Endothelial cell of umbilical vein (primary cell): ENCODE measurements around the gene PKN2. TPM values are rescaled to one million over a fixed set of nuclear protein-coding genes. Genes with fewer than 3 reads are reported as not detected.
A peak's percentile ranks its signal among the peaks of the same experiment; 100 is the strongest.

Source experiments
- BruUV-seq: library from RNA; stranded (reverse); fragments of 400-500 nt; replicated peaks from 2 replicates; lab custom pipeline; 2021; lab: Mats Ljungman, UMichigan
- CTCF ChIA-PET: fragments of 300-600, 350-600 bp; sonication (Branson Sonifier 250); formaldehyde crosslinking; loops from one replicate; lab custom pipeline; 2021; ENCODE audit warnings: antibody characterized with exemption, inconsistent platforms; lab: Charles Lee
- POLR2A ChIA-PET: fragments of 300-600, 350-600 bp; sonication (Branson Sonifier 250); formaldehyde crosslinking; loops from one replicate; lab custom pipeline; 2021; ENCODE audit warnings: antibody characterized with exemption, inconsistent platforms; lab: Charles Lee
- DNase-seq: peaks from one replicate; pipeline ENCODE4 v3.0.0-alpha.2; 2011; ENCODE audit warnings: low read depth, low spot score
- FAIRE-seq: peaks from 2 replicates; lab custom pipeline; 2011; peaks lifted over from hg19 to GRCh38; lab: Jason Lieb, UNC
- H2AFZ ChIP-seq: 2 replicates; pipeline ENCODE4 v1.6.0; 2012; ENCODE audit warnings: low read depth, low read length, control low read depth, inconsistent platforms
- H3K27ac ChIP-seq: 2 replicates; pipeline ENCODE4 v1.5.1; 2011; ENCODE audit warnings: low read depth, mild to moderate bottlenecking, control low read depth, low read length, moderate library complexity; ENCODE audit not compliant: insufficient read depth
- H3K27me3 ChIP-seq, 2 experiments: 2 replicates each; pipeline versions ENCODE4 v1.6.0 to v1.6.1; 2011; ENCODE audit warnings: low read length in 2 of 2, mixed read lengths in 1 of 2; ENCODE audit not compliant: control insufficient read depth in 2 of 2, insufficient read depth in 2 of 2
- H3K36me3 ChIP-seq, 2 experiments: 2 replicates in 1 of 2; 3 replicates in 1 of 2; pipeline ENCODE4 v1.5.1; 2011; ENCODE audit warnings: low read length in 2 of 2, mild to moderate bottlenecking in 1 of 2, moderate library complexity in 1 of 2; ENCODE audit not compliant: control insufficient read depth in 2 of 2, insufficient read depth in 2 of 2; ENCODE audit errors: extremely low read depth in 1 of 2
- H3K4me1 ChIP-seq: 3 replicates; pipeline ENCODE4 v1.5.1; 2011; ENCODE audit warnings: mild to moderate bottlenecking, low read length; ENCODE audit not compliant: control insufficient read depth, insufficient read depth; ENCODE audit errors: extremely low read depth
- H3K4me2 ChIP-seq: 2 replicates; pipeline ENCODE4 v1.6.1; 2011; ENCODE audit warnings: low read length, control low read depth, mixed read lengths; ENCODE audit not compliant: insufficient read depth
- H3K4me3 ChIP-seq, 3 experiments: fragments of 200-600 bp in 1 of 3; sonication (generic), shearing (Covaris generic) in 1 of 3; replicated peaks in 1 of 3; 2 replicates each; pipeline ENCODE4 v1.5.1; 2011 to 2016; ENCODE audit warnings: control low read depth in 3 of 3, low read length in 3 of 3, mild to moderate bottlenecking in 2 of 3, inconsistent platforms in 1 of 3, low read depth in 1 of 3, moderate library complexity in 1 of 3; ENCODE audit not compliant: insufficient read depth in 1 of 3
- H3K79me2 ChIP-seq: 2 replicates; pipeline ENCODE4 v1.6.0; 2012; ENCODE audit warnings: low read length, inconsistent platforms; ENCODE audit not compliant: control insufficient read depth, insufficient read depth
- H3K9ac ChIP-seq: replicated peaks from 2 replicates; pipeline ENCODE3; 2011; ENCODE audit warnings: low read length, control low read depth; ENCODE audit not compliant: insufficient read depth; ENCODE audit errors: extremely low read depth
- H3K9me1 ChIP-seq: replicated peaks from 3 replicates; pipeline ENCODE4 v1.6.0; 2011; ENCODE audit warnings: mild to moderate bottlenecking, low read length; ENCODE audit not compliant: control insufficient read depth, insufficient read depth; ENCODE audit errors: extremely low read depth
- H3K9me3 ChIP-seq: replicated peaks from 2 replicates; pipeline ENCODE4 v1.5.1; 2012; ENCODE audit warnings: low read length, inconsistent platforms; ENCODE audit not compliant: control insufficient read depth, insufficient read depth
- H4K20me1 ChIP-seq: replicated peaks from 2 replicates; pipeline ENCODE3; 2011; ENCODE audit warnings: mild to moderate bottlenecking, low read length; ENCODE audit not compliant: control insufficient read depth, insufficient read depth; ENCODE audit errors: extremely low read depth
- CTCF ChIP-seq, 2 donors: IDR thresholded peaks; 1 replicate in 1 of 2; 2 replicates in 1 of 2; pipeline ENCODE4 v1.5.1; 2011; ENCODE audit warnings: low read length in 2 of 2, mild to moderate bottlenecking in 2 of 2, moderate library complexity in 2 of 2, control low read depth in 1 of 2, inconsistent platforms in 1 of 2, low read depth in 1 of 2; ENCODE audit not compliant: insufficient read depth in 1 of 2; ENCODE audit errors: extremely low read depth in 1 of 2
- EZH2 ChIP-seq: IDR thresholded peaks from 2 replicates; pipeline ENCODE4 v1.6.1; 2012; ENCODE audit warnings: borderline replicate concordance, low read depth, mild to moderate bottlenecking, moderate library complexity, low read length, inconsistent platforms; ENCODE audit not compliant: severe bottlenecking
- FOS ChIP-seq: IDR thresholded peaks from 2 replicates; pipeline ENCODE4 v1.6.1; 2011; ENCODE audit warnings: mild to moderate bottlenecking, low read length, moderate library complexity, borderline replicate concordance; ENCODE audit not compliant: insufficient read depth
- GATA2 ChIP-seq: IDR thresholded peaks from 2 replicates; pipeline ENCODE4 v1.7.0; 2011; ENCODE audit warnings: low read depth, mild to moderate bottlenecking, moderate library complexity, mixed read lengths, low read length; ENCODE audit not compliant: insufficient read length, insufficient read depth
- JUN ChIP-seq: IDR thresholded peaks from 2 replicates; pipeline ENCODE4 v1.6.1; 2011; ENCODE audit warnings: borderline replicate concordance, low read depth; ENCODE audit not compliant: insufficient read length, insufficient read depth
- MAX ChIP-seq: IDR thresholded peaks from 2 replicates; pipeline ENCODE4 v1.6.1; 2011; ENCODE audit not compliant: insufficient read depth, insufficient read length
- MYC ChIP-seq: IDR thresholded peaks from one replicate; pipeline ENCODE4 v1.6.1; 2011; ENCODE audit warnings: mild to moderate bottlenecking, low read depth, low read length
- POLR2A ChIP-seq: IDR thresholded peaks from 2 replicates; pipeline ENCODE4 v1.6.1; 2012; ENCODE audit warnings: low read depth, mild to moderate bottlenecking, control low read depth, low read length
- POLR2AphosphoS5 ChIP-seq: IDR thresholded peaks from 2 replicates; pipeline ENCODE4 v1.6.1; 2012; ENCODE audit warnings: low read depth, mild to moderate bottlenecking, control low read depth, low read length, moderate library complexity; ENCODE audit not compliant: insufficient read depth
- dilution Hi-C: fragments of 300-500 bp; cut with MboI; formaldehyde crosslinking; loops from one replicate; pipeline ENCODE4 v1.15.0; 2019; ENCODE audit warnings: low sequenced_read_pairs; ENCODE audit not compliant: extremely low pct_ligation_motif_present
- intact Hi-C: fragments of 100-400 bp; cut with micrococcal nuclease; formaldehyde crosslinking; loops from one replicate; pipeline ENCODE4 v1.10.0; 2022
- polyA plus RNA-seq, 4 experiments: library from polyadenylated mRNA; depleted of rRNA in 3 of 4; stranded (reverse) in 3 of 4; unstranded in 1 of 4; fragments of >200 nt; gene quantifications; 2 replicates each; pipeline versions ENCODE4 v1.2.1 to v1.2.3, GENCODE V29; 2011 to 2012; ENCODE audit warnings: missing spikeins in 1 of 4
- total RNA-seq: library from RNA; stranded (reverse); gene quantifications from 2 replicates; pipeline ENCODE4 v1.2.3, GENCODE V29; 2021

The PKN2 gene
- total and polyA plus RNA-seq, 2 donors (not counting 3 experiments of a cell fraction or from before 2014, with no cell fraction given): 11.5 to 47.3 TPM

GRCh38 chr1:88726697-88727096, 42.6 kb downstream of the PKN2 start:
- H3K4me3 ChIP-seq: no peak overlapping the region
- H3K79me2 ChIP-seq: peaks cover 72% of the 10 kb centered on the region
- ChIA-PET POLR2A (no interaction called here), CTCF (no interaction called here)
- H2AFZ ChIP-seq: no peak overlapping the region
- no peaks in the 10 kb centered on the region for H3K9me1 ChIP-seq
- peak overlapping the region; percentile 41 for H3K4me2 ChIP-seq
- intact Hi-C loops: no loop called here
- DNase-seq (no peak), FAIRE-seq (no peak)
- peaks cover 5% of the 10 kb centered on the region for H3K4me1 ChIP-seq
- no TSS peak for BruUV-seq
- H4K20me1 ChIP-seq: peaks cover 3% of the 10 kb centered on the region
- H3K27me3 ChIP-seq: no peaks in the 10 kb centered on the region
- no peaks in the 10 kb centered on the region for H3K9me3 ChIP-seq
- H3K36me3 ChIP-seq: peaks cover 0 to 2% of the 10 kb centered on the region in 2 experiments
- H3K9ac ChIP-seq: no peak overlapping the region
- H3K27ac ChIP-seq: no peak overlapping the region
- TF ChIP-seq FOS (no peak), JUN (no peak), CTCF (IDR thresholded peaks at IDR 0.05; ENCODE audit: extremely low read depth in 1 of 2, insufficient read depth in 1 of 2, low read depth in 1 of 2, low read length in 2 of 2) (no peak), POLR2AphosphoS5 (no peak), POLR2A (no peak), EZH2 (no peak), MYC (no peak), MAX (no peak), GATA2 (no peak)
- dilution Hi-C loops: no loop called here
